ENCODE results near the gene RNF6. TPM values are rescaled to one million over a fixed set of nuclear protein-coding genes. Genes with fewer than 3 reads are reported as not detected.

Gene RNF6
- total RNA-seq, 2 experiments from 2014 or later = 25.6 to 30.0 TPM

DNA sequence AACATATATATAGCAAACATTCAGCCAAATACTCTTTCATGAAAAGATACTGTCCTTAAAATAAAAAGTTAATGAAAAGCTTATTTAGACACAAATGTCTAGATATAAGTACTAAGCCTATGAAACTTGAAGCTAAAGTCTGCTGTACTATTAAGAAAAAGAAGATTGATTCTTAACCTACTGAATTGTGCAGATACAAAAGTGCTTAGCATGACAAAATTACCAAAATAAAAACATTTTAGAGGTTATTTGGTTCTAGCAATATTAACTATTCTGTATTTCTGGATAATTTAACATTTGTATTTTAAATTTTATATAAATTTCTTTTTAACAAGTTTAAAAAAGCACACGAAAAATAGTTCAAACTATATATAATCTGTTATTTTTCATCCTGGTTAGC lies 8.8 kb downstream of the RNF6 start:
- H3K79me2 ChIP-seq (ENCODE audit: insufficient read depth, low read depth, low read length) = no peaks in the 10 kb centered on the region; the same call in 1 of the 2 replicates
- H3K9me3 ChIP-seq (ENCODE audit: low read length) = no peaks in the 10 kb centered on the region
- intact Hi-C loops (cut with micrococcal nuclease; ENCODE audit: unreplicated experiment) = no loop called here
- no peaks in the 10 kb centered on the region for H3K4me1 ChIP-seq (ENCODE audit: insufficient read depth, low read length, poor library complexity, severe bottlenecking)
- H2AFZ ChIP-seq (ENCODE audit: low read length) = no peak overlapping the region
- peaks cover 95% of the 10 kb centered on the region for H3K36me3 ChIP-seq (ENCODE audit: insufficient read depth, low read length)
- TF ChIP-seq, protein P1, sequence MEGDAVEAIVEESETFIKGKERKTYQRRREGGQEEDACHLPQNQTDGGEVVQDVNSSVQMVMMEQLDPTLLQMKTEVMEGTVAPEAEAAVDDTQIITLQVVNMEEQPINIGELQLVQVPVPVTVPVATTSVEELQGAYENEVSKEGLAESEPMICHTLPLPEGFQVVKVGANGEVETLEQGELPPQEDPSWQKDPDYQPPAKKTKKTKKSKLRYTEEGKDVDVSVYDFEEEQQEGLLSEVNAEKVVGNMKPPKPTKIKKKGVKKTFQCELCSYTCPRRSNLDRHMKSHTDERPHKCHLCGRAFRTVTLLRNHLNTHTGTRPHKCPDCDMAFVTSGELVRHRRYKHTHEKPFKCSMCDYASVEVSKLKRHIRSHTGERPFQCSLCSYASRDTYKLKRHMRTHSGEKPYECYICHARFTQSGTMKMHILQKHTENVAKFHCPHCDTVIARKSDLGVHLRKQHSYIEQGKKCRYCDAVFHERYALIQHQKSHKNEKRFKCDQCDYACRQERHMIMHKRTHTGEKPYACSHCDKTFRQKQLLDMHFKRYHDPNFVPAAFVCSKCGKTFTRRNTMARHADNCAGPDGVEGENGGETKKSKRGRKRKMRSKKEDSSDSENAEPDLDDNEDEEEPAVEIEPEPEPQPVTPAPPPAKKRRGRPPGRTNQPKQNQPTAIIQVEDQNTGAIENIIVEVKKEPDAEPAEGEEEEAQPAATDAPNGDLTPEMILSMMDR (conservative IDR thresholded peaks at IDR 0.05; ENCODE audit: low read length) = no peak
- TF ChIP-seq EZH2phosphoT487 (IDR thresholded peaks at IDR 0.05; ENCODE audit: borderline replicate concordance, low read depth, low read length) = no peak
- POLR2A ChIA-PET = no interaction called here
- no peaks in the 10 kb centered on the region for H3K9me2 ChIP-seq (ENCODE audit: insufficient read depth, low read length)
- no peaks in the 10 kb centered on the region for H4K20me1 ChIP-seq (ENCODE audit: insufficient read depth, low read length)
- no peak overlapping the region for H3K4me3 ChIP-seq (ENCODE audit: low read depth, low read length, poor library complexity, severe bottlenecking)
- no peak for DNase-seq (ENCODE audit: low spot score)
- CTCF ChIA-PET (ENCODE audit: unreplicated experiment) = no interaction called here
- no peak overlapping the region for H3K27ac ChIP-seq (ENCODE audit: low read depth, low read length, poor library complexity, severe bottlenecking)
- no TSS peak for BruUV-seq (replicated peaks)
- H3K4me2 ChIP-seq (ENCODE audit: low read length) = no peak overlapping the region

DNA sequence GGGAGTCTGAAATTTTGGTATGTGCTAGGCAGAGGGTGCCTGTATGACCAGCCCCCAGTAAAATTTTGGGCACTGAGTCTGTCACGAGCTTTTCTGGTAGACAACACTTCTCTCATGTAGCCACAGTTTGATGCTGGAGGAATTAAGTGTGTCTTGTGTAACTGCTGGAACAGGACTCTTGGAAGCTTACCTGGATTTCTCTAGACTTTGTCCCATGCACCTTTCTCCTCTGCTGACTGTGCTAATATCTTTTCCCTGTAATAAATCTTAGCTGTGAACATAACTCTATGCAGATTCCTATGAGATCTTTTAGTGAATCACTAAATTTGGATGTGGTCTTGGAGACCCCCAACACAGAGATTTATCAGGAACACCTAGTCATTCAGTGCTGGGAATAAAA lies 13.8 kb downstream of the RNF6 start:
- no peak overlapping the region for H3K4me2 ChIP-seq (ENCODE audit: low read length)
- intact Hi-C loops (cut with micrococcal nuclease; ENCODE audit: unreplicated experiment) = no loop called here
- no peaks in the 10 kb centered on the region for H3K4me1 ChIP-seq (ENCODE audit: insufficient read depth, low read length, poor library complexity, severe bottlenecking)
- H2AFZ ChIP-seq (ENCODE audit: low read length) = no peak overlapping the region
- no peak overlapping the region for H3K4me3 ChIP-seq (ENCODE audit: low read depth, low read length, poor library complexity, severe bottlenecking)
- H3K9me3 ChIP-seq (ENCODE audit: low read length) = no peaks in the 10 kb centered on the region
- BruUV-seq (replicated peaks) = no TSS peak
- TF ChIP-seq, protein P1 (conservative IDR thresholded peaks at IDR 0.05; ENCODE audit: low read length) = no peak
- TF ChIP-seq EZH2phosphoT487 (IDR thresholded peaks at IDR 0.05; ENCODE audit: borderline replicate concordance, low read depth, low read length) = no peak
- no peak overlapping the region for H3K27ac ChIP-seq (ENCODE audit: low read depth, low read length, poor library complexity, severe bottlenecking)
- POLR2A ChIA-PET = no interaction called here
- H3K79me2 ChIP-seq (ENCODE audit: insufficient read depth, low read depth, low read length) = no peaks in the 10 kb centered on the region
- DNase-seq (ENCODE audit: low spot score) = no peak
- CTCF ChIA-PET (ENCODE audit: unreplicated experiment) = no interaction called here
- no peaks in the 10 kb centered on the region for H3K9me2 ChIP-seq (ENCODE audit: insufficient read depth, low read length)
- H3K36me3 ChIP-seq (ENCODE audit: insufficient read depth, low read length) = peaks cover 63% of the 10 kb centered on the region
- H4K20me1 ChIP-seq (ENCODE audit: insufficient read depth, low read length) = no peaks in the 10 kb centered on the region

DNA sequence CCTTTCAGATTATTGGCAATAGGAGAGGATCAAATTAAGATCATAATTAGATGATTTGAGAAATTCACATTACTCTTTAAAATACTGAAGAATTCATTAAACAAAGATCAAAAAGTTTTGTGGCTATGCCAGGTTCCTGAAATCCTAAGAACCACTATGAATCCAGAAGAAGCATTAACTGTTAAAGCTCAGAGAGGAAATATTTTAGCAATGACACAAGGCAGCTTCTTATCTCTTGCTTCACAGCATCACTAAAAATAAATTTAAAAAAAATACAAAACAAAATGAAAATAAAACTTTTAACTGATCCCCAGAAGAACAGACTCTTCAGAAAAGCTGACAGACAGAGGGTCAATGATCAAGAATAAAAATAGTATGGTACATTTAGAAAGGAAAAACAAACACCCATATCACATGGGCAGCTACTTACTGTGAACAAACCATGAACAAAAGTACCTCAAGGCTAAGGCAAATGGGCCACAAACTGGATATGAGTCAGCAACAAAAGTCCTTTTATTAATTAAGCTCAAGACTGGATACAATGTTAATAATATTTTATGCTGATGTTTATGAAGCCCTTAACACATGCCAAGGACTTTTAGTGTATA lies 19.6 kb downstream of the RNF6 start:
- BruUV-seq (replicated peaks) = no TSS peak
- Histone ChIP-seq H3K9me3 (ENCODE audit: low read length) (0 out of 2 replicates have a peak, but pooled peaks cover 4% of the 10 kb centered on the region), H3K36me3 (ENCODE audit: insufficient read depth, low read length) (peaks cover 9% of the 10 kb centered on the region), H3K4me2 (ENCODE audit: low read length) (no peak overlapping the region), H3K9me2 (ENCODE audit: insufficient read depth, low read length) (no peaks in the 10 kb centered on the region), H2AFZ (ENCODE audit: low read length) (no peak overlapping the region), H3K27ac (ENCODE audit: low read depth, low read length, poor library complexity, severe bottlenecking) (no peak overlapping the region), H3K79me2 (ENCODE audit: insufficient read depth, low read depth, low read length) (no peaks in the 10 kb centered on the region), H3K4me3 (ENCODE audit: low read depth, low read length, poor library complexity, severe bottlenecking) (no peak overlapping the region), H3K4me1 (ENCODE audit: insufficient read depth, low read length, poor library complexity, severe bottlenecking) (no peaks in the 10 kb centered on the region), H4K20me1 (ENCODE audit: insufficient read depth, low read length) (no peaks in the 10 kb centered on the region)
- POLR2A ChIA-PET = interaction anchor here (0.7 to 1.3 kb wide), 2 partner anchors 19 to 973 kb away, joined by 3 to 6 read pairs; no protein-coding TSS in a partner anchor
- intact Hi-C loops (cut with micrococcal nuclease; ENCODE audit: unreplicated experiment) = no loop called here
- CTCF ChIA-PET (ENCODE audit: unreplicated experiment) = no interaction called here
- no peak for DNase-seq (ENCODE audit: low spot score)
- TF ChIP-seq, protein P1 (conservative IDR thresholded peaks at IDR 0.05; ENCODE audit: low read length) = no peak
- no peak for TF ChIP-seq EZH2phosphoT487 (IDR thresholded peaks at IDR 0.05; ENCODE audit: borderline replicate concordance, low read depth, low read length)

All from OCI-LY7 (cell line).